GM23338 (cell line): ENCODE measurements around the gene SLC35D3. TPM values are rescaled to one million over a fixed set of nuclear protein-coding genes. Genes with fewer than 3 reads are reported as not detected.

Experiments used
- ATAC-seq: fragments of 200-7000 bp; cut with Tn5 transposase; 3 replicates; pipeline ENCODE4 v1.9.1; 2020
- DNase-seq: peaks from one replicate; pipeline ENCODE4 v3.0.0-alpha.2; 2015; ENCODE audit warnings: low spot score
- H2AFZ ChIP-seq: fragments of 200-600 bp; sonication (generic); 2 replicates; pipeline ENCODE4 v1.8.0; 2016; ENCODE audit warnings: antibody characterized with exemption, mild to moderate bottlenecking, moderate library complexity
- H3F3A ChIP-seq: fragments of 200-600 bp; sonication (generic); replicated peaks from 2 replicates; pipeline ENCODE4 v1.8.0; 2017; ENCODE audit warnings: antibody characterized with exemption, mixed run types, low read depth
- H3K27ac ChIP-seq: fragments of 200-600 bp; sonication (generic); 2 replicates; pipeline ENCODE4 v1.6.1; 2016; ENCODE audit warnings: low read depth
- H3K27me3 ChIP-seq: fragments of 200-600 bp; sonication (generic); 2 replicates; pipeline ENCODE4 v1.8.0; 2016; ENCODE audit warnings: mild to moderate bottlenecking, mixed run types, moderate library complexity; ENCODE audit not compliant: insufficient read depth
- H3K36me3 ChIP-seq: fragments of 200-600 bp; sonication (generic); 2 replicates; pipeline ENCODE4 v1.8.0; 2016; ENCODE audit warnings: mild to moderate bottlenecking; ENCODE audit not compliant: insufficient read depth
- H3K4me1 ChIP-seq: fragments of 200-600 bp; sonication (generic); 2 replicates; pipeline ENCODE4 v1.8.0; 2016; ENCODE audit warnings: mild to moderate bottlenecking, moderate library complexity; ENCODE audit not compliant: insufficient read depth
- H3K4me2 ChIP-seq: fragments of 200-600 bp; sonication (generic); 2 replicates; pipeline ENCODE4 v1.7.1; 2017; ENCODE audit warnings: mixed run types
- H3K4me3 ChIP-seq: fragments of 200-600 bp; sonication (generic); 2 replicates; pipeline ENCODE4 v1.6.1; 2016; ENCODE audit warnings: mixed run types
- H3K79me2 ChIP-seq: fragments of 200-600 bp; sonication (generic); replicated peaks from 2 replicates; pipeline ENCODE4 v1.8.0; 2017; ENCODE audit warnings: mild to moderate bottlenecking; ENCODE audit not compliant: insufficient read depth
- H3K9me2 ChIP-seq: fragments of 200-600 bp; sonication (generic); 2 replicates; pipeline ENCODE4 v1.8.0; 2017; ENCODE audit not compliant: insufficient read depth
- H4K20me1 ChIP-seq: fragments of 200-600 bp; sonication (generic); replicated peaks from 2 replicates; pipeline ENCODE4 v1.8.0; 2017; ENCODE audit warnings: mild to moderate bottlenecking; ENCODE audit not compliant: insufficient read depth
- H3K27ac Mint-ChIP-seq: 2 replicates; pipeline ENCODE4 v1.8.0; 2020; ENCODE audit warnings: inconsistent platforms, mild to moderate bottlenecking, moderate library complexity, mixed read lengths
- H3K27me3 Mint-ChIP-seq: 3 replicates; pipeline ENCODE4 v1.8.0; 2022; ENCODE audit warnings: low read depth, mild to moderate bottlenecking, moderate library complexity, mixed read lengths, inconsistent platforms; ENCODE audit not compliant: insufficient read depth, poor library complexity
- H3K36me3 Mint-ChIP-seq: 3 replicates; pipeline ENCODE4 v1.8.0; 2021; ENCODE audit warnings: low read depth, mild to moderate bottlenecking, inconsistent platforms, moderate library complexity, mixed read lengths
- H3K4me1 Mint-ChIP-seq: 3 replicates; pipeline ENCODE4 v1.8.0; 2020; ENCODE audit warnings: mild to moderate bottlenecking, inconsistent platforms, mixed read lengths
- H3K4me3 Mint-ChIP-seq: 3 replicates; pipeline ENCODE4 v1.8.0; 2021; ENCODE audit warnings: moderate library complexity, mild to moderate bottlenecking, inconsistent platforms, mixed read lengths
- H3K9me3 Mint-ChIP-seq: 3 replicates; pipeline ENCODE4 v1.8.0; 2020; ENCODE audit warnings: moderate library complexity, mild to moderate bottlenecking, inconsistent platforms, mixed read lengths
- ETS1 ChIP-seq: IDR thresholded peaks from 2 replicates; pipeline ENCODE4 v1.6.1; 2016; ENCODE audit warnings: antibody characterized with exemption
- EZH2 ChIP-seq: fragments of 200-600 bp; sonication (generic); IDR thresholded peaks from one replicate; pipeline ENCODE4 v1.8.0; 2017; ENCODE audit warnings: antibody characterized with exemption, mild to moderate bottlenecking, low read depth; ENCODE audit not compliant: unreplicated experiment
- EZH2phosphoT487 ChIP-seq: fragments of 200-600 bp; sonication (generic); IDR thresholded peaks from one replicate; pipeline ENCODE4 v1.8.1; 2018; ENCODE audit warnings: antibody characterized with exemption; ENCODE audit not compliant: unreplicated experiment
- JUNB ChIP-seq: IDR thresholded peaks from one replicate; pipeline ENCODE4 v1.6.1; 2016; ENCODE audit warnings: antibody characterized with exemption; ENCODE audit not compliant: unreplicated experiment
- NANOG ChIP-seq: IDR thresholded peaks from 2 replicates; pipeline ENCODE4 v1.6.1; 2016; ENCODE audit warnings: antibody characterized with exemption, borderline replicate concordance
- POLR2AphosphoS5 ChIP-seq: IDR thresholded peaks from 2 replicates; pipeline ENCODE4 v1.6.1; 2016; ENCODE audit warnings: antibody characterized with exemption, low read depth
- REST ChIP-seq: IDR thresholded peaks from one replicate; pipeline ENCODE4 v1.6.1; 2018; ENCODE audit warnings: antibody characterized with exemption; ENCODE audit not compliant: unreplicated experiment
- ZNF462 ChIP-seq: fragments of 250-450 bp; sonication (Bioruptor Pico); IDR thresholded peaks from 2 replicates; pipeline ENCODE4 v1.5.0; 2020; ENCODE audit warnings: mild to moderate bottlenecking, moderate library complexity
- polyA plus RNA-seq: library from polyadenylated mRNA; unstranded; fragments of >200 nt; fragmentation: Nextera tagmentation; extraction: Ambion mirVana; gene quantifications from 2 replicates; pipeline ENCODE4 v1.2.1, GENCODE V29; 2016
- total RNA-seq: library from RNA; depleted of rRNA; stranded (reverse); fragments of >200 nt; shearing (Covaris generic); gene quantifications from 2 replicates; pipeline ENCODE4 v1.2.3, GENCODE V29; 2014

The SLC35D3 gene
- total and polyA plus RNA-seq, 2 experiments from 2014 or later, result 0.59 to 1.6 TPM

- no peak overlapping the region for H3K4me3 ChIP-seq
Measured at GRCh38 chr6:136930528-136930927, 8.4 kb downstream of the SLC35D3 start.

More at GRCh38 chr6:136930528-136930927, 8.4 kb downstream of the SLC35D3 start:
- H3K27ac ChIP-seq, result no peak overlapping the region
- ATAC-seq (no peak), DNase-seq (no peak)
- peaks cover 57% of the 10 kb centered on the region for H3K27me3 ChIP-seq
- no peaks in the 10 kb centered on the region; the same call in 1 of the 2 replicates for H3F3A ChIP-seq
- Mint-ChIP-seq H3K4me1 (peaks cover 20% of the 10 kb centered on the region), H3K27ac (no peak overlapping the region), H3K9me3 (no peaks in the 10 kb centered on the region; the same call in 2 of the 3 replicates), H3K36me3 (no peaks in the 10 kb centered on the region), H3K27me3 (peaks cover 5% of the 10 kb centered on the region), H3K4me3 (no peak overlapping the region)
- no peak overlapping the region for H3K4me2 ChIP-seq
- no peaks in the 10 kb centered on the region for H3K36me3 ChIP-seq
- H3K4me1 ChIP-seq, result peaks cover 18% of the 10 kb centered on the region
- H3K9me2 ChIP-seq, result no peaks in the 10 kb centered on the region
- no peaks in the 10 kb centered on the region for H3K79me2 ChIP-seq
- TF ChIP-seq JUNB, result no peak
- TF ChIP-seq POLR2AphosphoS5, result no peak
- no peak for TF ChIP-seq NANOG
- no peak for TF ChIP-seq REST
- no peak for TF ChIP-seq EZH2phosphoT487
- no peak for TF ChIP-seq EZH2
- no peak for TF ChIP-seq ZNF462
- no peak for TF ChIP-seq ETS1
- H2AFZ ChIP-seq, result no peak overlapping the region
- H4K20me1 ChIP-seq, result no peaks in the 10 kb centered on the region
